H1 (cell line): Measurements from ENCODE around the gene CLEC16A. TPM values are rescaled to one million over a fixed set of nuclear protein-coding genes. Genes with fewer than 3 reads are reported as not detected.

Source experiments
- CTCF ChIA-PET: fragments of 300-600 bp; sonication (Branson Sonifier 250); formaldehyde crosslinking; loops from one replicate; lab custom pipeline; 2021; ENCODE audit not compliant: partially characterized antibody; lab: Charles Lee
- POLR2A ChIA-PET: fragments of 300-600 bp; sonication (Branson Sonifier 250); formaldehyde crosslinking; loops from one replicate; lab custom pipeline; 2021; ENCODE audit warnings: inconsistent platforms; ENCODE audit not compliant: partially characterized antibody; lab: Charles Lee
- DNase-seq, 2 experiments: peaks; one replicate each; pipeline versions ENCODE4 v3.0.0 to v3.0.0-alpha.2; 2010 to 2022; ENCODE audit warnings: low spot score in 2 of 2, low read depth in 1 of 2, mixed read lengths in 1 of 2
- FAIRE-seq: peaks from 2 replicates; lab custom pipeline; 2011; peaks lifted over from hg19 to GRCh38; lab: Jason Lieb, UNC
- H2AFZ ChIP-seq: 2 replicates; pipeline ENCODE4 v1.8.1; 2012; ENCODE audit warnings: low read length, inconsistent platforms
- H2AK5ac ChIP-seq: 2 replicates; pipeline ENCODE4 v1.6.1; 2013; ENCODE audit warnings: low read depth, low read length
- H2BK120ac ChIP-seq: replicated peaks from 2 replicates; pipeline ENCODE3; 2013; ENCODE audit warnings: low read depth, low read length, inconsistent platforms
- H2BK12ac ChIP-seq: 2 replicates; pipeline ENCODE4 v1.6.1; 2013; ENCODE audit warnings: low read depth, low read length
- H2BK15ac ChIP-seq: 2 replicates; pipeline ENCODE4 v1.6.1; 2013; ENCODE audit warnings: low read length
- H2BK20ac ChIP-seq: 2 replicates; pipeline ENCODE4 v1.6.1; 2013; ENCODE audit warnings: low read length
- H2BK5ac ChIP-seq: 2 replicates; pipeline ENCODE4 v1.6.1; 2013; ENCODE audit warnings: low read depth, low read length
- H3K14ac ChIP-seq: 2 replicates; pipeline ENCODE4 v1.6.1; 2013; ENCODE audit warnings: inconsistent platforms; ENCODE audit not compliant: insufficient read length
- H3K18ac ChIP-seq: 2 replicates; pipeline ENCODE4 v1.6.1; 2013; ENCODE audit warnings: low read length; ENCODE audit errors: extremely low read depth
- H3K23ac ChIP-seq: 2 replicates; pipeline ENCODE4 v1.6.1; 2013; ENCODE audit warnings: inconsistent platforms; ENCODE audit not compliant: insufficient read length
- H3K23me2 ChIP-seq: 2 replicates; pipeline ENCODE4 v1.6.1; 2013; ENCODE audit warnings: low read depth, low read length
- H3K27ac ChIP-seq: 2 replicates; pipeline ENCODE4 v1.6.1; 2011; ENCODE audit warnings: low read depth, low read length, inconsistent platforms
- H3K27me3 ChIP-seq, 4 experiments: replicated peaks in 1 of 4; 1 replicate in 1 of 4; 2 replicates in 3 of 4; pipeline versions ENCODE4 v1.6.1 to v1.8.1; 2011 to 2013; ENCODE audit warnings: low read length in 3 of 4, mild to moderate bottlenecking in 3 of 4, inconsistent platforms in 2 of 4, mixed read lengths in 2 of 4, moderate library complexity in 1 of 4; ENCODE audit not compliant: control insufficient read depth in 3 of 4, insufficient read depth in 3 of 4; ENCODE audit errors: extremely low read depth in 1 of 4
- H3K36me3 ChIP-seq, 4 experiments: 2 replicates each; pipeline versions ENCODE4 v1.6.1 to v1.8.1; 2011 to 2013; ENCODE audit warnings: mild to moderate bottlenecking in 4 of 4, low read length in 3 of 4, moderate library complexity in 2 of 4, control low read depth in 1 of 4, inconsistent platforms in 1 of 4; ENCODE audit not compliant: insufficient read depth in 4 of 4, control insufficient read depth in 2 of 4
- H3K4ac ChIP-seq: replicated peaks from 2 replicates; pipeline ENCODE3; 2013; ENCODE audit warnings: low read length, low read depth, mixed read lengths, inconsistent platforms; ENCODE audit not compliant: insufficient read length
- H3K4me1 ChIP-seq, 4 experiments: replicated peaks in 1 of 4; 1 replicate in 1 of 4; 2 replicates in 3 of 4; pipeline versions ENCODE4 v1.6.1 to v1.8.1; 2011 to 2013; ENCODE audit warnings: low read length in 3 of 4, inconsistent platforms in 2 of 4, mixed read lengths in 1 of 4; ENCODE audit not compliant: insufficient read depth in 4 of 4, control insufficient read depth in 3 of 4
- H3K4me2 ChIP-seq, 2 experiments: 2 replicates each; pipeline versions ENCODE4 v1.6.1 to v1.8.1; 2011 to 2013; ENCODE audit warnings: low read depth in 2 of 2, low read length in 2 of 2, control low read depth in 1 of 2, inconsistent platforms in 1 of 2, mild to moderate bottlenecking in 1 of 2; ENCODE audit not compliant: insufficient read depth in 1 of 2
- H3K4me3 ChIP-seq, 4 experiments: fragments of 200-600, 300-600 bp in 1 of 4; sonication (generic), shearing (Covaris generic), sonication (Bioruptor Twin) in 1 of 4; 2 replicates each; pipeline versions ENCODE4 v1.5.1 to v1.8.1; 2011 to 2016; ENCODE audit warnings: low read length in 4 of 4, low read depth in 3 of 4, control low read depth in 2 of 4, inconsistent platforms in 2 of 4, mild to moderate bottlenecking in 2 of 4, mixed read lengths in 1 of 4, moderate library complexity in 1 of 4; ENCODE audit not compliant: insufficient read depth in 2 of 4; ENCODE audit errors: extremely low read depth in 1 of 4
- H3K56ac ChIP-seq: replicated peaks from 2 replicates; pipeline ENCODE3; 2013; ENCODE audit warnings: low read depth, mild to moderate bottlenecking, mixed read lengths, low read length, inconsistent platforms; ENCODE audit not compliant: insufficient read length
- H3K79me1 ChIP-seq: 2 replicates; pipeline ENCODE4 v1.6.1; 2013; ENCODE audit warnings: low read depth, low read length, control low read depth
- H3K79me2 ChIP-seq, 2 experiments: 2 replicates each; pipeline versions ENCODE4 v1.6.1 to v1.8.1; 2012 to 2013; ENCODE audit warnings: low read length in 2 of 2, mild to moderate bottlenecking in 2 of 2, inconsistent platforms in 1 of 2; ENCODE audit not compliant: insufficient read depth in 2 of 2, control insufficient read depth in 1 of 2
- H3K9ac ChIP-seq, 4 experiments: replicated peaks in 1 of 4; 1 replicate in 1 of 4; 2 replicates in 3 of 4; pipeline versions ENCODE4 v1.6.1 to v1.8.1; 2011 to 2013; ENCODE audit warnings: low read depth in 3 of 4, low read length in 3 of 4, control low read depth in 2 of 4, mild to moderate bottlenecking in 2 of 4, moderate library complexity in 2 of 4, inconsistent platforms in 1 of 4; ENCODE audit errors: extremely low read depth in 1 of 4
- H3K9me3 ChIP-seq, 2 experiments: 2 replicates each; pipeline versions ENCODE4 v1.6.1 to v1.8.1; 2012 to 2013; ENCODE audit warnings: mild to moderate bottlenecking in 2 of 2, moderate library complexity in 2 of 2, control low read depth in 1 of 2, inconsistent platforms in 1 of 2, low read depth in 1 of 2, low read length in 1 of 2, mixed read lengths in 1 of 2; ENCODE audit not compliant: insufficient read depth in 2 of 2
- H4K20me1 ChIP-seq, 2 experiments: replicated peaks in 1 of 2; 2 replicates each; pipeline versions ENCODE3 to v1.8.1; 2011 to 2013; ENCODE audit warnings: inconsistent platforms in 2 of 2, low read length in 2 of 2, mild to moderate bottlenecking in 1 of 2; ENCODE audit not compliant: insufficient read depth in 2 of 2, control insufficient read depth in 1 of 2
- H4K5ac ChIP-seq: 2 replicates; pipeline ENCODE4 v1.6.1; 2013; ENCODE audit warnings: low read length, low read depth, mixed read lengths, inconsistent platforms; ENCODE audit not compliant: insufficient read length
- H4K8ac ChIP-seq: 2 replicates; pipeline ENCODE4 v1.8.0; 2013; ENCODE audit warnings: mild to moderate bottlenecking, moderate library complexity, low read length, inconsistent platforms; ENCODE audit not compliant: insufficient read depth; ENCODE audit errors: extremely low read depth
- H4K91ac ChIP-seq: replicated peaks from 2 replicates; pipeline ENCODE3; 2013; ENCODE audit warnings: low read length, mixed read lengths, inconsistent platforms; ENCODE audit not compliant: insufficient read length
- BACH1 ChIP-seq: IDR thresholded peaks from 2 replicates; pipeline ENCODE4 v1.6.1; 2012; ENCODE audit warnings: low read length, improper control_type of control experiment
- CTCF ChIP-seq, 3 experiments: IDR thresholded peaks; 1 replicate in 2 of 3; 2 replicates in 1 of 3; pipeline versions ENCODE4 v1.5.1 to v1.6.1; 2011; ENCODE audit warnings: low read length in 3 of 3, mild to moderate bottlenecking in 3 of 3, inconsistent platforms in 2 of 3, low read depth in 1 of 3, moderate library complexity in 1 of 3; ENCODE audit not compliant: insufficient read depth in 1 of 3; ENCODE audit errors: control extremely low read depth in 1 of 3
- MAX ChIP-seq: IDR thresholded peaks from 2 replicates; pipeline ENCODE4 v1.6.1; 2012; ENCODE audit warnings: inconsistent platforms
- NANOG ChIP-seq: IDR thresholded peaks from 2 replicates; pipeline ENCODE4 v1.6.1; 2011; ENCODE audit warnings: low read length, low read depth, mild to moderate bottlenecking, inconsistent platforms; ENCODE audit not compliant: insufficient read depth, poor library complexity, severe bottlenecking
- NRF1 ChIP-seq: IDR thresholded peaks from 2 replicates; pipeline ENCODE4 v1.6.1; 2011; ENCODE audit warnings: mild to moderate bottlenecking, low read depth, low read length, improper control_type of control experiment
- RFX5 ChIP-seq: IDR thresholded peaks from 2 replicates; pipeline ENCODE4 v1.6.1; 2011; ENCODE audit warnings: low read depth, low read length, improper control_type of control experiment, borderline replicate concordance
- SRF ChIP-seq: IDR thresholded peaks from 2 replicates; pipeline ENCODE4 v1.6.1; 2011; ENCODE audit warnings: mild to moderate bottlenecking, low read depth, low read length, moderate library complexity
- TCF12 ChIP-seq: IDR thresholded peaks from 2 replicates; pipeline ENCODE4 v1.6.1; 2011; ENCODE audit warnings: low read depth, mild to moderate bottlenecking, low read length
- USF2 ChIP-seq: IDR thresholded peaks from 2 replicates; pipeline ENCODE4 v1.6.1; 2011; ENCODE audit warnings: low read length, improper control_type of control experiment
- YY1 ChIP-seq: IDR thresholded peaks from 2 replicates; pipeline ENCODE4 v1.6.1; 2011; ENCODE audit warnings: low read depth, mild to moderate bottlenecking, low read length
- WGBS, 2 experiments: shearing (Covaris generic) in 1 of 2; methylation state at CpG; one replicate each; pipeline versions ENCODE4 v1.1.6 to v1.1.7; 2013 to 2015; ENCODE audit warnings: low lambda C conversion rate in 2 of 2, mixed read lengths in 2 of 2, inconsistent platforms in 1 of 2, low coverage in 1 of 2, missing lambda C conversion rate in 1 of 2; ENCODE audit not compliant: insufficient replicate concordance in 2 of 2, insufficient coverage in 1 of 2, insufficient read length in 1 of 2; ENCODE audit errors: extremely low coverage in 1 of 2, missing lambda C conversion rate in 1 of 2; 5-methylcytosine and 5-hydroxymethylcytosine counted together
- polyA plus RNA-seq, 7 experiments: library from polyadenylated mRNA; depleted of rRNA in 3 of 7; stranded (reverse) in 5 of 7; unstranded in 2 of 7; fragments of >200 nt in 5 of 7; fragments of 200-250 nt in 2 of 7; gene quantifications; 1 replicate in 5 of 7; 2 replicates in 1 of 7; 4 replicates in 1 of 7; pipeline versions ENCODE4 v1.2.1 to v1.2.3, GENCODE V29; 2011 to 2013; ENCODE audit warnings: missing spikeins in 2 of 7, mixed read lengths in 2 of 7
- total RNA-seq: library from RNA; stranded (reverse); fragmentation: NEBNext Ultra II Directional; extraction: Animal tissue kit (Norgen Biotek cat#: 25700); gene quantifications from 2 replicates; pipeline ENCODE4 v1.2.1, GENCODE V29; 2021

Gene CLEC16A
- total and polyA plus RNA-seq, 2 of the 8 experiments (the other 6 are each of a cell fraction or from before 2014, with no cell fraction given): 7.6 to 19.3 TPM

GRCh38 chr16:11032922-11033291, 88.5 kb downstream of the CLEC16A start:
- no peak overlapping the region for H3K9ac ChIP-seq
- POLR2A ChIA-PET: interaction anchor here (1.5 kb wide), 1 partner anchor 8 kb away, joined by 3 read pairs; no protein-coding TSS in a partner anchor
- no peak overlapping the region for H3K18ac ChIP-seq
- WGBS, 2 experiments: 90% methylated on average over 7 of the region's 7 CpGs; no CpG with 5 or more reads in 1 of the 2 experiments
- no peak overlapping the region for H4K8ac ChIP-seq
- H3K27me3 ChIP-seq: no peaks in the 10 kb centered on the region
- no peak overlapping the region for H2BK12ac ChIP-seq
- H3K23ac ChIP-seq: no peak overlapping the region
- FAIRE-seq (no peak), DNase-seq (no peak)
- CTCF ChIA-PET: interaction anchor here (1.5 to 2.7 kb wide), 3 partner anchors 11 to 69 kb away, joined by 5 to 7 read pairs (median 5); no protein-coding TSS in a partner anchor
- H2BK20ac ChIP-seq: no peak overlapping the region
- H4K5ac ChIP-seq: no peak overlapping the region
- H2BK15ac ChIP-seq: no peak overlapping the region
- peaks cover 0 to 2% of the 10 kb centered on the region in 2 experiments for H4K20me1 ChIP-seq
- no peaks in the 10 kb centered on the region for H3K79me1 ChIP-seq
- no peak overlapping the region for H3K27ac ChIP-seq
- H3K23me2 ChIP-seq: no peaks in the 10 kb centered on the region
- H3K4me3 ChIP-seq: no peak overlapping the region
- no peak overlapping the region for H2AK5ac ChIP-seq
- H3K4me2 ChIP-seq: no peak overlapping the region
- no peak overlapping the region for H4K91ac ChIP-seq
- H3K9me3 ChIP-seq: no peaks in the 10 kb centered on the region
- no peak overlapping the region for H3K4ac ChIP-seq
- H2BK120ac ChIP-seq: no peak overlapping the region
- H3K4me1 ChIP-seq: peaks cover 0 to 6% (median 0%) of the 10 kb centered on the region in 4 experiments; a peak in 3 of 7 replicates
- H2AFZ ChIP-seq: no peak overlapping the region
- peaks cover 0 to 4% (median 0%) of the 10 kb centered on the region in 4 experiments; a peak in 2 of 8 replicates for H3K36me3 ChIP-seq
- no peak overlapping the region for H3K14ac ChIP-seq
- H3K56ac ChIP-seq: no peak overlapping the region
- no peaks in the 10 kb centered on the region for H3K79me2 ChIP-seq
- H2BK5ac ChIP-seq: no peak overlapping the region; the same call in 1 of the 2 replicates
- TF ChIP-seq YY1 (no peak), CTCF (IDR thresholded peaks at IDR 0.05; ENCODE audit: control extremely low read depth in 1 of 3, insufficient read depth in 1 of 3, low read depth in 1 of 3, low read length in 3 of 3) (no peak), USF2 (no peak), NANOG (no peak), SRF (no peak), NRF1 (no peak), BACH1 (no peak), RFX5 (no peak), MAX (no peak), TCF12 (no peak)
